ENCODE results near the gene MCHR2. TPM values are rescaled to one million over a fixed set of nuclear protein-coding genes. Genes with fewer than 3 reads are reported as not detected.
"Not testable (repeated sequence)": the region's sequence is repeated elsewhere in the genome, so short reads cannot be mapped to it uniquely, and the experiment has no call there.

Gene MCHR2, protein sequence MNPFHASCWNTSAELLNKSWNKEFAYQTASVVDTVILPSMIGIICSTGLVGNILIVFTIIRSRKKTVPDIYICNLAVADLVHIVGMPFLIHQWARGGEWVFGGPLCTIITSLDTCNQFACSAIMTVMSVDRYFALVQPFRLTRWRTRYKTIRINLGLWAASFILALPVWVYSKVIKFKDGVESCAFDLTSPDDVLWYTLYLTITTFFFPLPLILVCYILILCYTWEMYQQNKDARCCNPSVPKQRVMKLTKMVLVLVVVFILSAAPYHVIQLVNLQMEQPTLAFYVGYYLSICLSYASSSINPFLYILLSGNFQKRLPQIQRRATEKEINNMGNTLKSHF
- not detected for polyA plus RNA-seq

DNA sequence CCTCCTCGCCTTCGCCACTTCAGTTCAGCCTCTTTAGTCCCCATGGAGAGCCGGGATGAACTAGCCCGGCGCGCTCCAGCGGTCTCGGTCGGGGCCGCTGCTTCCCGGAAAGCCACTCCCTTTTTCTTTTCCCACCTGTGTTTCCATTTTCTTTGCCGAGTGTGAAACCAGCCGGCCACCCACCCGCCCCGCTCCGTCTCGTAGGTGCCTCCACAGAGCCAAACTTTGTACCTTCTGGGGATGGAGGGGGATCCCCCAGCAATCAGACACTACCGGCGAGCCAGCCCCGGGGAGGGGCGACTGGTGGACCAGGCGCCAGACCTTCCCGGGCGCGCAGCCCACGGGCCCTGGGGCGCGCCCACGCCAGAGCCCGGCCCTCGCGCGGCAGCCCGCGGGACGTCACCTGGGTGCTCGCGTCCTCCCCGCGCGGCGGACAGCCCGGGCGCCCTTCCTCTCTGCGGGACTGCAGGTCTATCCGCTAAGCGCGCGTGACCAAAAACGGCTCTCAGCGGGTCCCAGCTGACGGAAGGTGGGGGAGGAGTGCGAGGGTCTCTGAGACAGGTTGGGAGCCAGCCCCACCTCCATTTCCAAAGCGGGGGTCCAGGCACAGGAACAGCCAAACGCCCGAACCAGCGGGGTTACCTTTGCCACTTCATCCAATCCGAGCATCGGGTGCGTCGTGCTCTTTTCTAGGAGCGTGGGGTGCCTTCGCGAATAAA lies at the start of gene MCHR2:
TSS of gene MCHR2 (minus strand) at position 691 of the 719 bp plus-strand sequence. CDS start 38,076 bp downstream, outside the sequence.
- Mint-ChIP-seq H3K4me1 (no peaks in the 10 kb centered on the region), H3K27ac (no peak within 1 kb of the TSS), H3K9me3 (peaks cover 0 to 8% (median 1%) of the 10 kb centered on the region in 6 donors), H3K4me3 (no peak within 1 kb of the TSS), H3K36me3 (no peaks in the 10 kb centered on the region), H3K27me3 (ENCODE audit: low read depth in 3 of 3) (peaks cover 3 to 24% (median 7%) of the 10 kb centered on the region in 3 donors)
- DNase-seq = no peak

DNA sequence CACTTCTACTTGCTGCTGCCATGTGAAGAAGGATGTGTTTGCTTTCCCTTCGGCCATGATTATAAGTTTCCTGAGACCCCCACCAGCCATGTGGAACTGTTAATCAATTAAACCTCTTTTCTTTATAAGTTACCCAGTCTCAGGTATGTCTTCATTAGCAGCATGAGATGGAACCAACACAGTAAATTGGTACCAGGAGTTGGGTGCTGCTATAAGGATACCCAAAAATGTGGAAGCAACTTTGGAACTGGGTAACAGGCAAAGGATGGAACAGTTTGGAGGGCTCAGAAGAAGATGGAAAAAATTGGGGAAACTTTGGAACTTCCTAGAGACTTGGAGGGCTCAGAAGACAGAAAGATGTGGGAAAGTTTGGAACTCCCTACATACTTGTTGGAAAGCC lies 44.5 kb upstream of the MCHR2 start:
- H3K36me3 Mint-ChIP-seq, H3K4me1 Mint-ChIP-seq: not testable (repeated sequence)

DNA sequence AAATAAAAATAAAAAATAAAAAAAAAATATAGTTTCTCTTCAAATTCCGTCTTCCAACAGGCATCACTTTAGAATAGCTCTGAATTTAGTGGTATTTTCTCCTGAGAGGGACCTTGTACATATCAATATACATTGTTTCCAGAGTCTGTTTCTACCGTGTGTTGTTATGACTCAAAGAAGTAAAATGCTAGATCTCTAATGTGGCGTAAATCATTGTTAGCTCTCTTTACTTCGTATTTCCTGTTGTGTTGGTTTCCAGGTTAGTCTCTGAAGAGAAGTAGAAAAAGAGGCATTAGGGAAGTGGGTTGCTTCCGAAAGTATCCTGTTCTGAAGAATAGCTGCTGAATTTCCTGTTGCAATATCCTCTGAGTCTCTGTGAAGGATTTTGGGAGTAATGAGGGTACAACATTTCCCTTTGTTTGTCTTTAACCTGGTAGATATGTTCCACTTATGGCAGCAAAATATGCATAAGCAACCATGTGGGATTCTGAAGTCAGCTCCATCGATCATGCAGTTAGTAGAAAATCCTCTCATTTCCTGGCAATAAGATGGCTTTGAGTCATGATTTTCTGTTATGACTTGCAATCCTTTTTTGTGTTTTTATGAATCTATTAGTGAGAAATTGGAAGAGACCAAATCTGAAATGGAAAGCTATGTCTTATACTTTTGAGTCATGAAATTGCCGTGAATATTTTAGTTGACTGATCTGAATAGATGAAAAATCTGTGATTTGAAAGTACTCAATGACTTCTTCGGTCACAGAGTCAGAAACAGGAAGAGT lies 42.0 kb upstream of the MCHR2 start:
- Mint-ChIP-seq H3K4me1 (no peaks in the 10 kb centered on the region), H3K27ac (no peak overlapping the region), H3K36me3 (no peaks in the 10 kb centered on the region), H3K27me3 (ENCODE audit: low read depth in 3 of 3) (no peaks in the 10 kb centered on the region), H3K9me3 (peaks cover 4 to 18% (median 11%) of the 10 kb centered on the region in 6 donors), H3K4me3 (no peak overlapping the region)
- DNase-seq = no peak

More for the DNA sequence above, 44.5 kb upstream of the MCHR2 start:
- not testable (repeated sequence) for H3K4me3 Mint-ChIP-seq; H3K27me3 Mint-ChIP-seq (ENCODE audit: low read depth in 3 of 3); H3K27ac Mint-ChIP-seq; DNase-seq
- peaks cover 1 to 24% (median 12%) of the 10 kb centered on the region in 6 donors for H3K9me3 Mint-ChIP-seq

DNA sequence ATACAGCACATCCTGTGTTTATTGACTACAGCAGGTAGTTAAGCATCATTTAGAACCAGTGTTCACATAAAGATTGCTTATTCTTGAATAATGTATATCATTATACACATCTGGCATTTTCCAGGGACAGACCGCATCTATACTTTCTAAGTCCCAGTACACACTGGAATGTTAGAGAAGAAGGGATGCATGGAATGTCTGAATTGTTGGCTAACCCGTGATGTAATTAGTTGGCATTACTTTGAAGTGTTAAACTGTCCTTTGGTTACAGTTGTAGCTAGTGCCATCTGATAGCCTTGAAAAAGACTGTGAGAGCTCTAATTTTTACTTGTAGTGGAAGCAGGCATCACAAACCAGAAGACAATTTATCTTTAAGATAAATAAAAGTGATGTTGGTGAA lies 29.8 kb upstream of the MCHR2 start:
- DNase-seq = no peak

DNA sequence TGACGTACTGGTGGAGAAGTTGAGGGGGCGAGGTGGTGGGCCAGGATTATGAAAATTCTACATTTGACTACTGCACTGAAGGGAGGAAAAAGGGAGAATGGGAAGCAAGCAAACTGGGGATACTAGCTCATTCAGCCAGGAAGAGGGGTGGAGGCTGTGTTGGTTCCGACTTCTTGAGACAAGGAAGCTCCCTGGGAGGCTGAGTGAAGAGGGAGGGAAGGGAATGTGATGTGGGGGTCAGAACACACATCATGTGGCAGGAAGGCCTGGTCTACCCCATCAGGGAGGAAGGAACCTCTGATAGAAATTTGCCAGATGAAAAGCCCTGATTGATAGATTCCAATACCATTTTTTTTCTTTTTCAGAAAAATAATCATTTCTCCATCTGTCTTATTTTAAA lies 28.8 kb upstream of the MCHR2 start:
- Mint-ChIP-seq H3K27me3 (ENCODE audit: low read depth in 3 of 3) (peaks cover 0 to 10% (median 0%) of the 10 kb centered on the region in 3 donors), H3K4me3 (no peak overlapping the region), H3K4me1 (no peaks in the 10 kb centered on the region), H3K27ac (no peak overlapping the region), H3K36me3 (no peaks in the 10 kb centered on the region), H3K9me3 (peaks cover under 1 to 15% (median 4%) of the 10 kb centered on the region in 6 donors)
- DNase-seq = no peak

More for the DNA sequence above, 29.8 kb upstream of the MCHR2 start:
- Mint-ChIP-seq H3K27me3 (ENCODE audit: low read depth in 3 of 3) (peaks cover 0 to 2% (median 0%) of the 10 kb centered on the region in 3 donors), H3K27ac (no peak overlapping the region), H3K36me3 (no peaks in the 10 kb centered on the region), H3K9me3 (peaks cover 0 to 6% (median 4%) of the 10 kb centered on the region in 6 donors), H3K4me1 (no peaks in the 10 kb centered on the region), H3K4me3 (no peak overlapping the region)

DNA sequence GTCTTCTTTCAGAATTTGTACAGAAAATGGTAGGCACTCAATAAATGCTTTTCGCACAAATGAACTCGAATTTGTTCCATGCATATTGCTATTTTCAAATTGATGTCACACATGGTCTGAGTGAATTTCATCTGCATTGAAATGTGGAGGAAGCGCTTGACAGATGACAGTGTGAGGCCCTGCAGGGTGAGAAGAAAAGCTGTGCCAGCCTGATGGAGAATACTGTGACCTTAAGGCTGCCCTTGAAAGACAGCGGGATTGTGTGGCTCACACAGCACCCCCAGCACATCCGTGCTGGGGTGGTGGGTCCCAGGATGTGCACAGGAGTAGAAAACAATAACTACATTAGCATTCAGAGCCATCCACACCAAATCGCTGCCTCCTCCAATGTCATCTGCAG lies 14.8 kb upstream of the MCHR2 start:
- no peaks in the 10 kb centered on the region for H3K36me3 Mint-ChIP-seq

DNA sequence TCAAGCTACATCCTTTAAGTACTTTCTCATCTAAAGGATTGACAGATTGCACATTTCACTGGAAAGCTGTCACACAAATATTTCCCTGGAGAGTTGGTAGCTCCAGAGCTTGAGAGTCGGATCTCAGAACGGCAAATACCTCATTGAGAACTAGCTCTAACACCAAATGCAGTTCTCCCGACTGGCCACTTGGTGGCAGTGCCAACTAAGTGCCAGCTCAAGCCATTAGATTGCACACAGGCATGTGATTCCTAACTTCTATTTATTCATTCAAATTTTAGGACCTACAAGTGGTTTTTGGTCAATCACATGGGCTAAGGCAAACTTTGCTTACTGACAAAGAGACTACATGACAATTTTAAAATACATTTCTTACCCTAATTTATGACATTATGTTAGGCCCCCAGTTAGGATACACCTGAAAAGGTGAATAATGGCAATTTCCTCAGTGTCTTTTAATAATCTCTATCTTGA lies 7.9 kb upstream of the MCHR2 start:
- Mint-ChIP-seq H3K36me3 (no peaks in the 10 kb centered on the region), H3K4me3 (no peak overlapping the region), H3K4me1 (no peaks in the 10 kb centered on the region), H3K9me3 (no peaks in the 10 kb centered on the region), H3K27ac (no peak overlapping the region), H3K27me3 (ENCODE audit: low read depth in 3 of 3) (peaks cover 0 to 3% (median 2%) of the 10 kb centered on the region in 3 donors)
- DNase-seq = peak; percentile 11 to 24 (median 17)

More for the DNA sequence above, 14.8 kb upstream of the MCHR2 start:
- H3K4me3 Mint-ChIP-seq = no peak overlapping the region
- no peak overlapping the region for H3K27ac Mint-ChIP-seq
- peaks cover 0 to 2% (median 0%) of the 10 kb centered on the region in 6 donors for H3K9me3 Mint-ChIP-seq
- H3K4me1 Mint-ChIP-seq = no peaks in the 10 kb centered on the region
- peaks cover 0 to 2% (median 2%) of the 10 kb centered on the region in 3 donors for H3K27me3 Mint-ChIP-seq (ENCODE audit: low read depth in 3 of 3)
- DNase-seq = no peak

DNA sequence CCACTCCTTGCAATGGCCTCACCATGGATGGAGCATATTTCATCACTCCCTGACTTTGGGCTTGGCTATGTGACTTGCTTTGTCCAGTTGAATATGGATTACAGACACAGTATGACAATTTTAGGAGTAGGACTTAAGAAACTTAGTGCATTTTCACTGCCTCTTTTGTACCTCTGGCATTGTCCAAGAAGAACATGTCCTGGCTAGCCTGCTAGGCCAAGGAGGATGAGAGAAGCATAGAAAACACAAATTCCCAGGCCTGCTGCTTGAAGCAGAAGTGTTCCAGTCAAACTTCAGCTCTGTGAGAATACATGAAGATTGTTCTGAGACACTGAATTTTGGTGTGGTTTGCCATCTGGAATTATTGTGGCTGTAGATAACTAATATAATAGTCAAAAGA lies 3.1 kb upstream of the MCHR2 start:
- Mint-ChIP-seq H3K4me3 (no peak overlapping the region), H3K27me3 (ENCODE audit: low read depth in 3 of 3) (peaks cover 3 to 22% (median 5%) of the 10 kb centered on the region in 3 donors), H3K36me3 (no peaks in the 10 kb centered on the region), H3K9me3 (peaks cover 0 to 8% (median 0%) of the 10 kb centered on the region in 6 donors), H3K4me1 (no peaks in the 10 kb centered on the region), H3K27ac (no peak overlapping the region)
- DNase-seq = no peak

DNA sequence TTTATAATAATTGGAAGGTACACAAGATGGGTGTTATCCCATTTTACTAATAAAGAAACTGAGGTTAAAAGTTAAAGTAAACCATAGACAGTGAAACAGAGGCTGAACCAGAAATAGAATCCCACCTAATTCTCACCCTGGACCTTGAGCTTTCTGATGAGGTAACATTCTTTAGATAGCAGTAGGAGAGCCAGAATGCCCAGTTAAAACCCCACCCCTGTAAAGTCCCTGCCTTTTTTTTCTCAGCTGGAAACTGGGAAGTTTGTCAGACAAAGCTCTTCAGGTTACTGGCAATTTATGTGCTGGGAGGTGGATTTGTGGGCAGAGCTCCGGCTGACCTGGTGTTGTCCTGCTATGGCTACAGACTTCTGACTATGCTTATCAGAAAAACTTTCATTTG lies 1.9 kb upstream of the MCHR2 start:
- H3K9me3 Mint-ChIP-seq = peaks cover 0 to 8% (median under 1%) of the 10 kb centered on the region in 6 donors
- H3K27me3 Mint-ChIP-seq (ENCODE audit: low read depth in 3 of 3) = peaks cover 3 to 24% (median 5%) of the 10 kb centered on the region in 3 donors
- no peaks in the 10 kb centered on the region for H3K36me3 Mint-ChIP-seq
- H3K27ac Mint-ChIP-seq = no peak overlapping the region
- no peak overlapping the region for H3K4me3 Mint-ChIP-seq
- no peaks in the 10 kb centered on the region for H3K4me1 Mint-ChIP-seq
- DNase-seq = no peak

DNA sequence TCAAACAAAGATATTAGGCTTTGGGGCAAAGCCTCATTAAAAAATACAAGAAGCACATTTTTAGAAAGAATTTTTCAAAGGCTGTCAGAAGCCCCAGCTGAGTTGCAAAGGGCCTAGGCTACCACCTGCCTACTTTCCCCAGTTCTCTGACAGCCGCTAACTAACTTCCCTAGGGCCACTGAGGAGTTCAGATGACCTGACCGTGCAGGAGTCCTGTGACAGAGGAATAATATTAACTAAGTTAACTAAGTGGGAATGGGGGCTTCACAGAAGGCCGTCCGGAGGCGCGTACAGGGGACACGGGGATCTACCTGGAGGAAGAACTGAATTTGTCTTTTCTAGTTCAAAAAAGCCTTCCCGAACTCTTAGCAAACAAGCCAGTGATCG lies 884 bp downstream of the MCHR2 start:
- Mint-ChIP-seq H3K36me3 (no peaks in the 10 kb centered on the region), H3K4me1 (no peaks in the 10 kb centered on the region), H3K9me3 (peaks cover 0 to 8% (median 1%) of the 10 kb centered on the region in 6 donors), H3K4me3 (no peak overlapping the region), H3K27ac (no peak overlapping the region), H3K27me3 (ENCODE audit: low read depth in 3 of 3) (peaks cover 3 to 24% (median 7%) of the 10 kb centered on the region in 3 donors)
- DNase-seq = no peak

DNA sequence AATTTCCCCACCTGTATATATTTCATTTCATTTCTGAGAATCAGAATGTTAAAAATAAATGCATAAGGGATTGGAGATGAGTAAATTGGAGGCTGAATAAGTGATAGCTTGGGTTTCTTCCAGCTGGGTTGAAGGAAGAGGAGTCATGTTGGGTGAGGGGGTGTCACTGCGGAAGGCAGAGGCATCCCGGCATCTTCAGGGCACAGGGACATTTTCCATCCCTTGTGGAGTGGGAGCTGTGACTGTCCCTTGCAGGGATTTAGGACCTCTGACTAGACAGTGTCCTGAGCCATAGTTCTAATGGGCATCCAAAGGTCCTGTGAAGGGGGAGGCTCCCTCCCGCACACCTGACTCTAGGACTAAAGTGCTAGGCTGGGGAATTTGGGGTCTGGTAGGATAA lies 2.1 kb downstream of the MCHR2 start:
- no peak for DNase-seq
- H3K4me1 Mint-ChIP-seq = no peaks in the 10 kb centered on the region
- H3K9me3 Mint-ChIP-seq = peaks cover 0 to 8% (median 1%) of the 10 kb centered on the region in 6 donors
- H3K27me3 Mint-ChIP-seq (ENCODE audit: low read depth in 3 of 3) = peaks cover 3 to 24% (median 7%) of the 10 kb centered on the region in 3 donors
- no peak overlapping the region for H3K4me3 Mint-ChIP-seq
- H3K36me3 Mint-ChIP-seq = no peaks in the 10 kb centered on the region
- no peak overlapping the region for H3K27ac Mint-ChIP-seq

DNA sequence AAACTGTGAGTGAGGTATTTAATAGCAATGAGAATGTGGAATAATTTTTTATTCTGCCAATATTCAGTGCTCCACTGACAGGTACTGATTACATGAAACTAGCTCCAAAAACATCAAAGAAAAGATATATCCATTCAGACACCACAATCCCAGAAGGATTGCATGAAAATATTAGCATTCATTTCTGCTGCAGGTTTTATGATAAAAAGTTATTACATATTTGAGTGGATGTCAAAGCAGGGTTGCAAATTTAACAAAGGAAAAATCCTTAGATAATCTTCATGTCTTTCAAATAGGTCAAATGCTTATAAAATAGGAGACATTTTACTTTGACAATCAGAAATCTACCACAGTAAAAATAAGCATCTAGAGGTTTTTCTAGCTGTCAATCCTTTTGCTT lies 13.3 kb downstream of the MCHR2 start:
- no peaks in the 10 kb centered on the region for H3K36me3 Mint-ChIP-seq
- H3K4me1 Mint-ChIP-seq = no peaks in the 10 kb centered on the region
- peaks cover 0 to 16% (median 3%) of the 10 kb centered on the region in 6 donors for H3K9me3 Mint-ChIP-seq
- no peak for DNase-seq
- peaks cover 0 to 2% (median 0%) of the 10 kb centered on the region in 3 donors for H3K27me3 Mint-ChIP-seq (ENCODE audit: low read depth in 3 of 3)
- H3K27ac Mint-ChIP-seq = no peak overlapping the region
- H3K4me3 Mint-ChIP-seq = no peak overlapping the region

DNA sequence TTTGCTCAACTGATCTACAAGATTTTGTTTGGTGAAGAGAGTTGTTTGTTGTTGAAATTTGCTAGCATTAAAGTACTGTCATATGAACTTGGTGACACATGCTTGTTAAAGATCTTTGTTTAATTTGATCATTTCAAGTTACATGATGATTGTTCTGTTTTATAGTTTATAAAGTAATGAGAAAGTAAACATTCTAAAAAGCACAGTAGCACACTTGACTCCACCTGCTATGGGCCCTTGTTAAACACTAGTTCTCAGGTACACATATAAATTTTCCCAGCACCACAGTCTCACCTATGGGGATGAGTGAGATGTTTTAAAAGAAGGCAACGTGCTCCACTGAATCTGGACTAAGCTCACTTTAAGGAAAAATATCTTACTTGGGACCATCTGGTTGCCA lies 14.1 kb downstream of the MCHR2 start:
- H3K4me3 Mint-ChIP-seq = no peak overlapping the region
- H3K36me3 Mint-ChIP-seq = no peaks in the 10 kb centered on the region
- H3K27ac Mint-ChIP-seq = no peak overlapping the region
- no peaks in the 10 kb centered on the region for H3K4me1 Mint-ChIP-seq
- peaks cover 0 to 2% (median 0%) of the 10 kb centered on the region in 3 donors for H3K27me3 Mint-ChIP-seq (ENCODE audit: low read depth in 3 of 3)
- DNase-seq = no peak
- peaks cover 0 to 20% (median 3%) of the 10 kb centered on the region in 6 donors for H3K9me3 Mint-ChIP-seq

Measured in immature natural killer cell (primary cell).